ENCODE data around the gene STIM1.
"Not testable (repeated sequence)": the region's sequence is repeated elsewhere in the genome, so short reads cannot be mapped to it uniquely, and the experiment has no call there.

STIM1 gene

GRCh38 chr11:4026389-4026788, 170.9 kb downstream of the STIM1 start:
- no peak for DNase-seq (ENCODE audit: low read depth in 2 of 2)

GRCh38 chr11:4027746-4028145, 172.3 kb downstream of the STIM1 start:
- no peak for DNase-seq (ENCODE audit: low read depth in 2 of 2)

- DNase-seq (ENCODE audit: low read depth in 2 of 2): no peak
These were observed 174.7 kb downstream of the STIM1 start for GRCh38 chr11:4030197-4030596.

GRCh38 chr11:4032097-4032496, 176.6 kb downstream of the STIM1 start:
- DNase-seq (ENCODE audit: low read depth in 2 of 2): no peak

GRCh38 chr11:4035985-4036384, 180.5 kb downstream of the STIM1 start:
- no peak for DNase-seq (ENCODE audit: low read depth in 2 of 2)

- DNase-seq (ENCODE audit: low read depth in 2 of 2): no peak
These were observed 183.5 kb downstream of the STIM1 start for GRCh38 chr11:4039011-4039410.

- DNase-seq (ENCODE audit: low read depth in 2 of 2): no peak
These were observed 185.0 kb downstream of the STIM1 start for GRCh38 chr11:4040461-4040860.

GRCh38 chr11:4041731-4042391, 186.4 kb downstream of the STIM1 start:
- no peak for DNase-seq (ENCODE audit: low read depth in 2 of 2)

GRCh38 chr11:4044976-4045646, 189.6 kb downstream of the STIM1 start:
- DNase-seq (ENCODE audit: low read depth in 2 of 2): no peak

GRCh38 chr11:4048340-4048739, 192.9 kb downstream of the STIM1 start:
- DNase-seq (ENCODE audit: low read depth in 2 of 2): no peak

- no peak for DNase-seq (ENCODE audit: low read depth in 2 of 2)
These were observed 193.5 kb downstream of the STIM1 start for GRCh38 chr11:4049006-4049405.

GRCh38 chr11:4050138-4050537, 194.7 kb downstream of the STIM1 start:
- DNase-seq (ENCODE audit: low read depth in 2 of 2): no peak

- DNase-seq (ENCODE audit: low read depth in 2 of 2): not testable (repeated sequence)
These were observed 197.7 kb downstream of the STIM1 start for GRCh38 chr11:4053200-4053599.

- DNase-seq (ENCODE audit: low read depth in 2 of 2): no peak
These were observed 199.2 kb downstream of the STIM1 start for GRCh38 chr11:4054643-4055042.

GRCh38 chr11:4059424-4059823, 204.0 kb downstream of the STIM1 start:
- no peak for DNase-seq (ENCODE audit: low read depth in 2 of 2)

GRCh38 chr11:4060182-4060923, 204.9 kb downstream of the STIM1 start:
- DNase-seq (ENCODE audit: low read depth in 2 of 2): no peak

- DNase-seq (ENCODE audit: low read depth in 2 of 2): no peak
These were observed 206.2 kb downstream of the STIM1 start for GRCh38 chr11:4061700-4062099.

GRCh38 chr11:4063348-4063747, 207.9 kb downstream of the STIM1 start:
- no peak for DNase-seq (ENCODE audit: low read depth in 2 of 2)

- no peak for DNase-seq (ENCODE audit: low read depth in 2 of 2)
These were observed 209.0 kb downstream of the STIM1 start for GRCh38 chr11:4064278-4064955.

- DNase-seq (ENCODE audit: low read depth in 2 of 2): no peak
These were observed 209.6 kb downstream of the STIM1 start for GRCh38 chr11:4065086-4065485.

- DNase-seq (ENCODE audit: low read depth in 2 of 2): no peak
These were observed 210.3 kb downstream of the STIM1 start for GRCh38 chr11:4065601-4066377.

GRCh38 chr11:4066910-4067309, 211.4 kb downstream of the STIM1 start:
- DNase-seq (ENCODE audit: low read depth in 2 of 2): no peak

All from stimulated activated CD8-positive, alpha-beta memory T cell treated with anti-CD3 and anti-CD28 coated beads, Interleukin-15, amount 100 ng/mL, for 4 hours (primary cell).